ENCODE results near the gene IL17B.

IL17B gene

GRCh38 chr5:149381261-149381985, 2.3 kb upstream of the IL17B start:
- H3K9me2 ChIP-seq (replicated peaks; ENCODE audit: control insufficient read depth, low read length) = no peaks in the 10 kb centered on the region
- no peak overlapping the region for H3K4me2 ChIP-seq (ENCODE audit: low read length)
- no peaks in the 10 kb centered on the region for H3K4me1 ChIP-seq (ENCODE audit: control insufficient read depth, low read length)

GRCh38 chr5:149380466-149381121, 1.5 kb upstream of the IL17B start:
- no peaks in the 10 kb centered on the region for H3K9me3 ChIP-seq (ENCODE audit: control insufficient read depth, insufficient read depth, low read length)
- no peak overlapping the region for H3K4me2 ChIP-seq (ENCODE audit: low read length)
- no peaks in the 10 kb centered on the region for H3K36me3 ChIP-seq (ENCODE audit: control insufficient read depth, low read length)
- H3K79me2 ChIP-seq (ENCODE audit: control insufficient read depth, low read length) = no peaks in the 10 kb centered on the region
- TF ChIP-seq EZH2phosphoT487 (IDR thresholded peaks at IDR 0.05; ENCODE audit: borderline replicate concordance, low read length) = no peak
- no peak for TF ChIP-seq CTCF (IDR thresholded peaks at IDR 0.05; ENCODE audit: low read depth, low read length, poor library complexity, severe bottlenecking)
- H3K9me2 ChIP-seq (replicated peaks; ENCODE audit: control insufficient read depth, low read length) = no peaks in the 10 kb centered on the region
- no peaks in the 10 kb centered on the region for H3K27me3 ChIP-seq (ENCODE audit: control insufficient read depth, low read length)
- 0 out of 2 replicates have a peak, but pooled peaks cover 3% of the 10 kb centered on the region for H4K20me1 ChIP-seq (ENCODE audit: control insufficient read depth, insufficient read depth, low read depth, low read length)
- H3K27ac ChIP-seq (ENCODE audit: low read depth, low read length) = no peak overlapping the region
- no peaks in the 10 kb centered on the region for H3F3A ChIP-seq (ENCODE audit: control insufficient read depth, insufficient read depth)
- no peak overlapping the region for H3K4me3 ChIP-seq (ENCODE audit: low read length)
- no peaks in the 10 kb centered on the region for H3K4me1 ChIP-seq (ENCODE audit: control insufficient read depth, low read length)

More at GRCh38 chr5:149381261-149381985, 2.3 kb upstream of the IL17B start:
- Histone ChIP-seq H3K9me3 (ENCODE audit: control insufficient read depth, insufficient read depth, low read length) (no peaks in the 10 kb centered on the region), H3K4me3 (ENCODE audit: low read length) (no peak overlapping the region), H4K20me1 (ENCODE audit: control insufficient read depth, insufficient read depth, low read depth, low read length) (0 out of 2 replicates have a peak, but pooled peaks cover 3% of the 10 kb centered on the region), H3K79me2 (ENCODE audit: control insufficient read depth, low read length) (no peaks in the 10 kb centered on the region), H3F3A (ENCODE audit: control insufficient read depth, insufficient read depth) (no peaks in the 10 kb centered on the region), H3K27ac (ENCODE audit: low read depth, low read length) (no peak overlapping the region), H3K27me3 (ENCODE audit: control insufficient read depth, low read length) (no peaks in the 10 kb centered on the region), H3K36me3 (ENCODE audit: control insufficient read depth, low read length) (no peaks in the 10 kb centered on the region)
- TF ChIP-seq EZH2phosphoT487 (IDR thresholded peaks at IDR 0.05; ENCODE audit: borderline replicate concordance, low read length) (no peak), CTCF (IDR thresholded peaks at IDR 0.05; ENCODE audit: low read depth, low read length, poor library complexity, severe bottlenecking) (no peak)

- H3K79me2 ChIP-seq (ENCODE audit: control insufficient read depth, low read length) = no peaks in the 10 kb centered on the region
- H3F3A ChIP-seq (ENCODE audit: control insufficient read depth, insufficient read depth) = no peaks in the 10 kb centered on the region
- no peaks in the 10 kb centered on the region for H3K4me1 ChIP-seq (ENCODE audit: control insufficient read depth, low read length)
- no peaks in the 10 kb centered on the region; the same call in 1 of the 2 replicates for H3K36me3 ChIP-seq (ENCODE audit: control insufficient read depth, low read length)
- no peak overlapping the region for H3K4me3 ChIP-seq (ENCODE audit: low read length)
- no peaks in the 10 kb centered on the region for H3K9me2 ChIP-seq (replicated peaks; ENCODE audit: control insufficient read depth, low read length)
- no peak for TF ChIP-seq EZH2phosphoT487 (IDR thresholded peaks at IDR 0.05; ENCODE audit: borderline replicate concordance, low read length)
- no peak for TF ChIP-seq CTCF (IDR thresholded peaks at IDR 0.05; ENCODE audit: low read depth, low read length, poor library complexity, severe bottlenecking)
- no peak overlapping the region for H3K27ac ChIP-seq (ENCODE audit: low read depth, low read length)
- H3K9me3 ChIP-seq (ENCODE audit: control insufficient read depth, insufficient read depth, low read length) = no peaks in the 10 kb centered on the region
- H4K20me1 ChIP-seq (ENCODE audit: control insufficient read depth, insufficient read depth, low read depth, low read length) = 0 out of 2 replicates have a peak, but pooled peaks cover 3% of the 10 kb centered on the region
- H3K4me2 ChIP-seq (ENCODE audit: low read length) = no peak overlapping the region
- H3K27me3 ChIP-seq (ENCODE audit: control insufficient read depth, low read length) = no peaks in the 10 kb centered on the region
These were observed 804 bp upstream of the IL17B start for GRCh38 chr5:149379818-149380374.

All from DOHH2 (cell line).